NCI-H2196 (cell line): Measurements from ENCODE around the gene ASPSCR1.

Experiments used
- DNase-seq: peaks from one replicate; lab custom pipeline; 2025; ENCODE audit not compliant: unreplicated experiment; lab: John Stamatoyannopoulos, UW

The ASPSCR1 gene

GRCh38 chr17:81996232-81996756 is 18.9 kb downstream of the ASPSCR1 start:
- no peak for DNase-seq

- no peak for DNase-seq
Observed at GRCh38 chr17:81996757-81997441, 19.5 kb downstream of the ASPSCR1 start.

DNA sequence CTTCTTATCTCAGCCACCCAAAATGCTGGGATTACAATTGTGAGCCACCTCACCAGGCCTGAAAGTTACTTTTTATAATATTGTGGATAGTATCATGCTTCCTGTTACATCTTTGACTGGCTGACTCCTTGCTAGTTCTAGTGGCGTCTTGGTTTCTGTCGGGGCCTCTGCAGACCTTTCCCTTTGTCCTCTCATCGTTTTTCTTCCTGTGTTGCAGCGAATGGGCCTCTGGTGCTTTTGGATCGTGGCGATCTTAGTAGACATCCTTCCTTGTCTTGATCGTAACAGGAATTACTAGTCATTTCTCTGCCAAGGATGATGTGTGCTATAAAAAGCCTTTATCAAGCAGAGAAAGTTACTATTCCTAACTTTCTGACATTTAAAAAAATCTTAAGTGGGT is 20.8 kb downstream of the ASPSCR1 start:
- DNase-seq: no peak

GRCh38 chr17:81998691-81999438 is 21.4 kb downstream of the ASPSCR1 start:
- DNase-seq: no peak

- no peak for DNase-seq
Observed at GRCh38 chr17:81999587-81999975, 22.2 kb downstream of the ASPSCR1 start.

DNA sequence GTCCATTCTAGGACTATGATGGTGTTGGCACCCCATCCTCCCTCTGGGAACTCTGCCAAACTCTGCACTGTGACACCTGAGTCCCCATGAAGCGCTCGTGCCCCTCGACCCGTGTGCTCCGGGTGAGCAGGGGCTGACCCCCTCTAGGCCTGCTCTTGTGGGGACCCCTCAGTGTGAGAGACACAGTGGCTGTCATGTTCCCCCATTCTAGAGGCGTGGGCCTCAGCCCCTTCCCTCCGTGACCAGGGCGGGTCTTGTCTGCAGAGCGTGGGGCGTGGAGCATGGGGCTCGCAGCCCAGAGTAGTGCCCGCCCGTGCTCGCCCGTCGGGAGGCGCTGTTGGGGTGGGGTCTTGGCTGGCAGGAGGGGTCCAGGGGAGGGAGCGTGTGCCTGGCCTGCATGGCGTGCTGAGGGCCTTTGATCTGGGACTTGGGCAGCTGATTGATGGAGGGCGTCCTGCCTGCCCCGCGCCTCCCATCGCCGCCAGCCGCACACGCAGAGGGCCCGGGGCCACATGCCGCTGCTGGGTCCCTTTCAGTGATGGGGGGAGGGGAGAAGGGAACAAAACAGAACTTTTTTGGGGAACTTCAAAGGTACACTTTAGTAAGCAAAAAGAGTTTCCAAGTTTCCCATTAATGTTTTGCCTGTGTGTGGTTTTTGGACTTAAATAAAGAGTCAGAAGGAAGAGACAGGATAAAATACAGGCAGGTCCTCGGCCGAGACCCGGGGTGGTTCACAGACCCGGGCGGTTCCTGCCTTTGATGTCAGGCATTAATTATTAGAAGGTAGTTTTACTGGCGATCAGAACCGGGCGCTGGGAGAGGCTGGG is 22.8 kb downstream of the ASPSCR1 start:
- no peak for DNase-seq

DNA sequence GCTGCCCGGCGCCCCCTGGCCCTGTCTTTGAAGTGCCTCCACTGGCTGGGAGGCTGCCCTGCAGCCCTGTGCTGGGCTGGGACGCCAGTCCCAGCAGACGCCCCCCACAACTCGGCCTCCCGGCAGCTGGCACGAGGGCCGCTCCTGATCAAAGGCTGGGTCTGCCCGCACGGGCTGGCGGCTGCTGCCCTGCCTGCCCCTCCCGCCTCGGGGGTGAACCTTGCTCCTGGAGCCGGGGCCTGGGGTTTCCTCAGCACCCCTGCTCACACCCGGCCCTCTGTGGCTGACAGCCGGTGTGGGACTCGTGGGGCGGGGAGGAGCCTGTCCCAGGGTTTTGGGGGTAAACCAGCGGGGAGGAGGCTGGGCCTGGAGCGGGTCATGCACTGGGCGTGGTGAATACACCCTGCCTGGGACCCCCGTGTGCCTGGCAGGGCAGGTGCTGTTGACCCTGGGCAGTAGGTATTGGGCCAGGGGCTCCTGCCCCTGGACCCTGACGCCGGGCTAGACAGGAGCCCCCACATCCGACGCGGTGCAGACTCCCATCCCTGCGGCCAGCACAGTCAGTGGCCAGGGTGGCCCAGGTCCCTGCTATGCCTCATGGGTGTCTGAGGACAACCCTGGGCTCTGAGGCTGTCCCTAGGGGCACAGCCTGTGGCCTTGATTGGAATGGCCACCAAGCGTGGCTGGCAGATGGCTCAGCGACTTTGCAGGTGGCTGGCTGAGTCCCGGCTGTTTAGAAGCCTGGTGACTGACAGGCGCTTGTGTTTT is 23.6 kb downstream of the ASPSCR1 start:
- no peak for DNase-seq

- DNase-seq: no peak
Observed at GRCh38 chr17:82001571-82002056, 24.2 kb downstream of the ASPSCR1 start.

DNA sequence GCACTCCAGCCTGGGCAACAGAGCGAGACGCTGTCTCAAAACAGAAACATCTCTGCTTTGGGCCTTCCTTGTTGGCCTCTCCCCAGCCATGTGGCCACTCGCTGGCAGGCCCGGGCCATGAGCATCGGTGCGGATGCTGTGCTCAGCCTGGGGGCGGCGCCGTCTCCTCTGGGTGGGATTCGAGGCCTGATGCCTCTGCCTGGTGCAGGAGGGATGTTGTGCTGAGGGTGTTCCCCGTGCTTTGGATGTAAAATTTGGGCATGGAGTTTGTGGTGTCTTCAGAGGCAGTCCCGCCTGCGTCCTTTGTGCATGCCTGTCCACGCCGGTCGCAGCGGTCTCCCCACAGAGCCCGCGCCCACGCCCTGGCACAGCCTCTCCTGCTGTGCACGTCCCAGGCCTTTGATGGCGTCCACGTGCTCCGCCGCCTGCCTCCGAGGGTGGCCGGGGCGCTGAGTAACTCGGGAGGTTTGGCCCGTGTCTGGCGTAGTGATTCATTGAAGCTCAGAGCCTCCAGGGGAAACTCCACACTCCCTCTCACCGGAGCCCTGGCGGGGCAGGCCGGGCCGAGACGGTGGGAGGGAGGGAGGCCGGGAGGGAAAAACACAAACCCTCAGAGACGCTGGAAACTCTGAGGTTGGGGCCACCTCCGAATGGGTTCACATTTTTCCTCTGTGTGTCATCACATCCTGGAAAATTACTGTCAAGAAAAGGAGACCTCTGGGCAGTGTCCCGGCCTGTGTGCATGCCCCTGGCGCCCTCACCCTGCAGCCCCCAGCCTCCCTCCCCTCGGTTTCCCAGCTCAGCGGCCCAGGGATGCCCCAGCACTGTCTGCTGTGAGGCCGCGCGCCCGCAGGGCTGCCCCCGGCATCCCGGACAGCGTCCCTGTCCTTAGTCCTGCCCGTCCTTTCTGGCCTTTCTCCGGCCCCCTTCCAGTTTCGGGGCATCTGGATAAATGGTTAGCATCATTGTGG is 26.3 kb downstream of the ASPSCR1 start:
- no peak for DNase-seq

GRCh38 chr17:82004517-82005455 is 27.4 kb downstream of the ASPSCR1 start:
- DNase-seq: no peak

DNA sequence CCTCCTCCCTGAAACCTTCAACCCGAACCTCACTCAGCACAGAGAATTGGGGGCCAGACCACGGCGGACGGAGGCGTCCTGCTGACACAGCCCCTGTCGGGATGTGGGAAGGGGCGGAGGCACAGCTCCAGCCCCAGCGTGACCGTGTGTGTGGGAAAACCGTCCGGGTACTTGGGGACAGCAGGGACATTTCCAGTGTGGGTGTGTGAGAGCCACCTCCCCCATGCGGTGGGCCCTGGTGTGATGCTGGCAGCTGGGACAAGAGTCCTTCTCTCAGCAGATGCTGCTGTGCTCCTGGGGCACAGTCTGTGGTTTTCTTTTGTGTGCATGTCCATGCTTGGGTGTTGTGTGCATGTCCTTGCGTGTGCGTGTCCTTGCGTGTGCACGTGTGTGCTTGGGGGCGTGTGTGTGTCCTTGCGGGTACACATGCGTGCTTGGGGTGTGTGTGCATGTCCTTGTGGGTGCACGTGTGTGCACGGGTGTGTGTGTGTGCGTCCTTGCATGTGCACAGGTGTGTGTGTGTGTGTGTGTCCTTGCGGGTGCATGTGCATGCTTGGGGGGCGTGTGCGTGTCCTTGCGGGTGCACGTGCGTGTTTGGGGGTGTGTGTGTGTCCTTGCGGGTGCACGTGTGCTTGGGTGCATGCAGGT is 28.4 kb downstream of the ASPSCR1 start:
- DNase-seq: no peak

DNA sequence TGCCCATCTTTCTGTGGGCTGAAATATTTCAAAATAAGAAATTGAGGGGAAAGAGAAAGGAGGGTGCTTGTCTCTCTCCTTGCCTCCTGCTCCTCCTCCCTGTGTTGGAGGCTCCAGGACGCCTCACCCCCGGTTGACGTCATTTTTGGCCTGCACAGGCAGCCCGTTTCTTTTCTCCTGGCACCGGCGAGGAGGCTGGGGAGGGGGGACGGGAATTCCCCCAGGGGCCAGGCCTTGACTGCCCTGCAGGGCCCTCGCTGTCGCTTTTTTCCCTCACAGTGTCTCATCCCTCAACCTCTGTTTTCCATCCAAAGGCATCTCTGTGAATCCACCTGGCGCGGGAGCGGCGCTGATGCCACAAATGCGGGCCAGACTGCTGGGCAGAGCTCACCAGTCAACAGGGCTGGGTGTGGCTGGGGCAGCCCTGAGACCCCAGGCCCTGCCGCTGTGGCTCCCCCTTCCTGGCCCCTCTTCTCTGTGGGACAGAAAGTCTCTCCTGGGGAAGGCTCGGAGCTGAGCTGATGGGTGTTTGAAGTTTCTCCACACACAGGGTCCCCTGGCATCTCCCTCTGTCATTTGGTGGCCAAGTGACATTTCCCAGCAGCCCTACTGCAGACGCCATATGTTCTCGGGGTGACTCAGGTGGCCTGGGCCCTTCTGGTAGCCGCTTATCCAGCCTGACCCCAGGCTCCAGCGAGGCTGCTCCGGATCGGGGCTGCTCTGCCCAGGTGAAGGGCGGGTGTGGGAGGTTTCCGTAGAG is 29.2 kb downstream of the ASPSCR1 start:
- no peak for DNase-seq

GRCh38 chr17:82007228-82007494 is 29.7 kb downstream of the ASPSCR1 start:
- no peak for DNase-seq

- DNase-seq: no peak
Observed at GRCh38 chr17:82007495-82008257, 30.2 kb downstream of the ASPSCR1 start.

DNA sequence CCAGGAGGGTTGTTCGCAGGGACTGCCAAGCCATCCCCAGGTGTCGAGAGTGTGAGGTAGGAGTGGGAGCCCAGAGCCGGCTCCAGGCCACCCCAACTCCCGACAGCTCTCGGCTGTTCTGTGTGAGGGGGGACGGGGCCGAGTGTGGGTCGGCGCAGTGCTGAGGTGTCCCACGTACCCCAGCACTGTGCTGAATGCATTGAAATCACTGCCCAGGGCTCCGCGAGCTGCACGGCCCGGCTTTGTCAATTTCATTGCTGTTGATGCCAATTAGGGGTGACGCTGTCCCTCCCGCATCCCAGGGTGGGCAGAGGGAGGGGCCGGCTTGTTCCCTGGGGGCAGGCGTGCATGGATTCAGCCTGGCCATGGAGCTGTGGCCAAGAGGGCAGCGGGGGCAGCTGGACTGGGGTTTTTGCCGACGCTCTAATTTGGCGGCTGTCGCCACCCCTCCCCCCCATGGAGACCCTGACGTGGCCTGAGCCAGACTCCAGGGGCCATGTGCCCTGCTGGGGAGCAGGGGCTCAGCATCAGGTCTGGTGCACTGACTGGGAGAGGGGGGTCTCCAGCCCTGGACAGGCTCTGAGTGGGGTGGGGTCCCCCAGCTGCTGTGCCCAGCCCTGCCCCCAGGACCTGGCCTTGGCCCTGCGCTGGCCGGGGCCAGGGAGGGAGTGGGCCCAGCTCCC is 31.0 kb downstream of the ASPSCR1 start:
- DNase-seq: no peak

DNA sequence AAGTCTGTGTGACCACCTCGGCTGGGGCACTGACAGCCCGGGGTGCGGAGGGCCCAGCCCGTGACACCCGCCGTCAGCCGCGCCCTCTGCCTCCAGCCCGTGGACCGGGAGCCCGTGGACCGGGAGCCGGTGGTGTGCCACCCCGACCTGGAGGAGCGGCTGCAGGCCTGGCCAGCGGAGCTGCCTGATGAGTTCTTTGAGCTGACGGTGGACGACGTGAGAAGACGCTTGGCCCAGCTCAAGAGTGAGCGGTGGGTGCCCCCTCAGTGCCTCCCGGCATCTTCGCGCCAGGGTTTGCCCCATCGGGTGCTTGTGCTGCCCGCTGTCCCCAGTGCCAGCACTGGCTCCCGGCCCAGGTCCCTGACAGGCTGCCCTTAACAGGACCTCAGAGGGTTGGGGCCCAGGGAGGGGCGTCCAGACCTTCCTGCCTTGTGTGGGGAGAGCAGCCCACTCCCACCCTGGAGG is 31.5 kb downstream of the ASPSCR1 start:
- no peak for DNase-seq
